GM12878 (cell line): ENCODE measurements around the gene SLC29A1. TPM values are rescaled to one million over a fixed set of nuclear protein-coding genes. Genes with fewer than 3 reads are reported as not detected.

Experiments used
- ATAC-seq: fragments of 200-7000 bp; cut with Tn5 transposase; 3 replicates; pipeline ENCODE4 v1.9.1; 2020; ENCODE audit warnings: mild to moderate bottlenecking, moderate library complexity
- BruUV-seq: library from RNA; stranded (reverse); fragments of 400-500 nt; replicated peaks from 2 replicates; lab custom pipeline; 2021; lab: Mats Ljungman, UMichigan
- CTCF ChIA-PET: fragments of 300-600 bp; sonication (Branson Sonifier 250); formaldehyde crosslinking; extraction: SDS; loops from one replicate; lab custom pipeline; 2021; ENCODE audit warnings: inconsistent platforms; lab: Yijun Ruan, JAX
- POLR2A ChIA-PET: fragments of 350-600 bp; formaldehyde crosslinking; extraction: SDS; loops from one replicate; lab custom pipeline; 2021; ENCODE audit warnings: inconsistent platforms; lab: Charles Lee
- RAD21 ChIA-PET: fragments of 300-600 bp; sonication (Branson Sonifier 250); formaldehyde crosslinking; loops from one replicate; lab custom pipeline; 2023; ENCODE audit warnings: antibody characterized with exemption; ENCODE audit not compliant: unreplicated experiment; lab: Charles Lee
- SMC1A ChIA-PET: fragments of 300-600 bp; sonication (Branson Sonifier 250); formaldehyde crosslinking; loops from one replicate; lab custom pipeline; 2023; ENCODE audit not compliant: unreplicated experiment, uncharacterized antibody; lab: Charles Lee
- DNase-seq: peaks from one replicate; pipeline ENCODE4 v3.0.0-alpha.2; 2011; ENCODE audit warnings: low read depth, low spot score
- FAIRE-seq: peaks from 3 replicates; lab custom pipeline; 2011; peaks lifted over from hg19 to GRCh38; lab: Jason Lieb, UNC
- H2AFZ ChIP-seq: 2 replicates; pipeline ENCODE4 v1.6.0; 2011; ENCODE audit warnings: low read depth, low read length, control low read depth; ENCODE audit not compliant: control insufficient read depth
- H3K27ac ChIP-seq: 2 replicates; pipeline ENCODE4 v1.5.1; 2011; ENCODE audit warnings: control low read depth; ENCODE audit not compliant: control insufficient read depth, insufficient read depth
- H3K27me3 ChIP-seq, 2 experiments: replicated peaks in 1 of 2; 2 replicates each; pipeline versions ENCODE4 v1.6.0 to v1.6.1; 2011; ENCODE audit warnings: low read length in 1 of 2; ENCODE audit not compliant: control insufficient read depth in 2 of 2, insufficient read depth in 2 of 2
- H3K36me3 ChIP-seq, 2 experiments: 2 replicates each; pipeline ENCODE4 v1.5.1; 2011; ENCODE audit warnings: low read length in 1 of 2; ENCODE audit not compliant: control insufficient read depth in 2 of 2, insufficient read depth in 2 of 2
- H3K4me1 ChIP-seq: 2 replicates; pipeline ENCODE4 v1.6.1; 2011; ENCODE audit warnings: mild to moderate bottlenecking, low read length, moderate library complexity, mixed read lengths; ENCODE audit not compliant: control insufficient read depth, insufficient read depth
- H3K4me2 ChIP-seq: 2 replicates; pipeline ENCODE4 v1.6.0; 2011; ENCODE audit warnings: control low read depth; ENCODE audit not compliant: control insufficient read depth, insufficient read depth
- H3K4me3 ChIP-seq: fragments of 200-600 bp; sonication (generic); 2 replicates; pipeline ENCODE4 v1.5.1; 2016
- H3K79me2 ChIP-seq: 2 replicates; pipeline ENCODE4 v1.6.0; 2011; ENCODE audit warnings: low read length; ENCODE audit not compliant: control insufficient read depth, insufficient read depth
- H3K9ac ChIP-seq: 2 replicates; pipeline ENCODE4 v1.8.0; 2011; ENCODE audit warnings: low read length, control low read depth, mixed read lengths; ENCODE audit not compliant: control insufficient read depth, insufficient read depth
- H3K9me3 ChIP-seq: replicated peaks from 3 replicates; pipeline ENCODE4 v1.5.1; 2011; ENCODE audit warnings: mild to moderate bottlenecking, low read length; ENCODE audit not compliant: control insufficient read depth, insufficient read depth
- H4K20me1 ChIP-seq: 2 replicates; pipeline ENCODE4 v1.6.0; 2011; ENCODE audit not compliant: control insufficient read depth, insufficient read depth
- CEBPZ ChIP-seq: fragments of 150-350 bp; IDR thresholded peaks from 2 replicates; pipeline ENCODE4 v1.6.1; 2016; ENCODE audit warnings: low read depth, low read length
- ETV6 ChIP-seq, 2 experiments: fragments of 450-650 bp in 1 of 2; IDR thresholded peaks in 1 of 2; conservative IDR thresholded peaks in 1 of 2; 2 replicates each; pipeline ENCODE4 v1.6.1; 2014; ENCODE audit warnings: antibody characterized with exemption in 1 of 2, borderline replicate concordance in 1 of 2, low read depth in 1 of 2, mild to moderate bottlenecking in 1 of 2, moderate library complexity in 1 of 2
- IRF3 ChIP-seq: fragments of 450-650 bp; IDR thresholded peaks from 2 replicates; pipeline ENCODE4 v1.6.1; 2014; ENCODE audit warnings: mild to moderate bottlenecking
- POLR2AphosphoS2 ChIP-seq: IDR thresholded peaks from 2 replicates; pipeline ENCODE4 v1.6.1; 2011; ENCODE audit warnings: low read depth, mild to moderate bottlenecking, low read length, improper control_type of control experiment, moderate library complexity
- RUNX3 ChIP-seq: IDR thresholded peaks from 2 replicates; pipeline ENCODE4 v1.6.1; 2012; ENCODE audit warnings: low read length, inconsistent platforms
- ZBTB40 ChIP-seq: fragments of 450-650 bp; IDR thresholded peaks from 2 replicates; pipeline ENCODE4 v1.6.1; 2016; ENCODE audit warnings: mild to moderate bottlenecking, moderate library complexity, borderline replicate concordance
- ZNF217 ChIP-seq: fragments of 450-650 bp; IDR thresholded peaks from 2 replicates; pipeline ENCODE4 v1.6.1; 2017; ENCODE audit warnings: antibody characterized with exemption, mild to moderate bottlenecking
- WGBS: methylation state at CpG from one replicate; pipeline ENCODE4 v1.1.6; 2016; ENCODE audit warnings: low lambda C conversion rate; ENCODE audit not compliant: insufficient replicate concordance, insufficient coverage; ENCODE audit errors: missing lambda C conversion rate; 5-methylcytosine and 5-hydroxymethylcytosine counted together
- in situ Hi-C: fragments of 300-500 bp; cut with MboI; formaldehyde crosslinking; loops from 9 replicates; pipeline ENCODE4 v1.14.3; 2018; ENCODE audit warnings: mixed read lengths
- intact Hi-C: fragments of 100-400 bp; cut with micrococcal nuclease; formaldehyde crosslinking; loops from one replicate; pipeline ENCODE4 v1.14.2; 2022; ENCODE audit not compliant: unreplicated experiment
- polyA plus RNA-seq, 11 experiments: library from polyadenylated mRNA; depleted of rRNA in 4 of 11; unstranded in 6 of 11; stranded (reverse) in 5 of 11; fragments of >200 nt; fragmentation: Nextera tagmentation in 4 of 11; fragmentation: Illumina TruSeq in 1 of 11; extraction: Ambion mirVana in 4 of 11; extraction: Trizol in 1 of 11; gene quantifications; 1 replicate in 1 of 11; 2 replicates in 10 of 11; pipeline versions ENCODE4 v1.2.1 to v1.2.3, GENCODE V29; 2011 to 2016; ENCODE audit warnings: inconsistent platforms in 2 of 11, missing spikeins in 2 of 11, low read depth in 1 of 11
- total RNA-seq, 4 experiments: library from RNA; depleted of rRNA in 3 of 4; stranded (reverse); fragments of >200 nt in 3 of 4; fragmentation: Illumina TruSeq in 1 of 4; extraction: Trizol in 1 of 4; gene quantifications; 2 replicates each; pipeline versions ENCODE4 v1.2.1 to v1.2.3, GENCODE V29; 2013 to 2021

The SLC29A1 gene
- total and polyA plus RNA-seq, 10 of the 15 experiments (the other 5 are each of a cell fraction or from before 2014, with no cell fraction given), result 10.0 to 132 (median 93.4) TPM

- intact Hi-C loops, result no loop called here
- no peak overlapping the region for H3K9ac ChIP-seq
- no peak overlapping the region for H3K27ac ChIP-seq
- RAD21 ChIA-PET, result no interaction called here
- no peaks in the 10 kb centered on the region for H4K20me1 ChIP-seq
- CTCF ChIA-PET, result interaction anchor here (1.3 to 1.6 kb wide), 2 partner anchors 10 to 38 kb away, joined by 3 read pairs; no protein-coding TSS in a partner anchor
- no peak overlapping the region for H2AFZ ChIP-seq
- no peak overlapping the region for H3K4me3 ChIP-seq
- no TSS peak for BruUV-seq
- no peaks in the 10 kb centered on the region for H3K9me3 ChIP-seq
- no peak for FAIRE-seq
- ATAC-seq, result no peak
- TF ChIP-seq ZNF217 (no peak), ETV6 (conservative IDR thresholded peaks at IDR 0.05 in 1 of 2, IDR thresholded peaks at IDR 0.05 in 1 of 2; ENCODE audit: borderline replicate concordance in 1 of 2, low read depth in 1 of 2) (no peak)
- TF ChIP-seq, all 136 proteins: peak for 0
- H3K4me1 ChIP-seq, result no peaks in the 10 kb centered on the region
- POLR2A ChIA-PET, result interaction anchor here (0.9 kb wide), 1 partner anchor 9 kb away, joined by 4 read pairs; no protein-coding TSS in a partner anchor
- in situ Hi-C loops, result no loop called here
- 38% methylated on average over 4 of the region's 4 CpGs for WGBS
- no peaks in the 10 kb centered on the region for H3K79me2 ChIP-seq
- no peaks in the 10 kb centered on the region for H3K36me3 ChIP-seq
- DNase-seq, result no peak
- H3K27me3 ChIP-seq, result 0 out of 4 replicates have a peak, but pooled peaks cover 0 to 2% of the 10 kb centered on the region in 2 experiments
- SMC1A ChIA-PET, result interaction anchor here (0.6 kb wide), 1 partner anchor 41 kb away, joined by 3 read pairs; no protein-coding TSS in a partner anchor
- H3K4me2 ChIP-seq, result no peak overlapping the region
These were observed 40.4 kb upstream of the SLC29A1 start for GRCh38 chr6:44182911-44183390.

- POLR2A ChIA-PET, result no interaction called here
- no peak for TF ChIP-seq CEBPZ
- TF ChIP-seq RUNX3, result no peak
- TF ChIP-seq IRF3, result no peak
- no peak for TF ChIP-seq POLR2AphosphoS2
- TF ChIP-seq ZBTB40, result no peak
These were observed 39.6 kb upstream of the SLC29A1 start for GRCh38 chr6:44183783-44184182.

More at GRCh38 chr6:44183783-44184182, 39.6 kb upstream of the SLC29A1 start:
- Histone ChIP-seq H4K20me1 (no peaks in the 10 kb centered on the region), H3K36me3 (no peaks in the 10 kb centered on the region), H2AFZ (no peak overlapping the region), H3K9me3 (no peaks in the 10 kb centered on the region), H3K27me3 (0 out of 4 replicates have a peak, but pooled peaks cover 0 to 2% of the 10 kb centered on the region in 2 experiments), H3K27ac (no peak overlapping the region), H3K4me1 (no peaks in the 10 kb centered on the region), H3K79me2 (no peaks in the 10 kb centered on the region), H3K4me3 (no peak overlapping the region), H3K9ac (no peak overlapping the region), H3K4me2 (no peak overlapping the region)
- ATAC-seq, result no peak
- intact Hi-C loops, result no loop called here
- no peak for DNase-seq
- ChIA-PET SMC1A (interaction anchor here (0.6 kb wide), 2 partner anchors 10 to 41 kb away, joined by 3 read pairs; no protein-coding TSS in a partner anchor), RAD21 (no interaction called here), CTCF (no interaction called here)
- no TSS peak for BruUV-seq
- no peak for FAIRE-seq
- in situ Hi-C loops, result no loop called here
- 24% methylated on average over 9 of the region's 9 CpGs for WGBS
